Measurements from ENCODE around the gene HDLBP. TPM values are rescaled to one million over a fixed set of nuclear protein-coding genes. Genes with fewer than 3 reads are reported as not detected.

HDLBP gene
- total RNA-seq, 1 donor from 2014 or later, result 405 TPM

DNA sequence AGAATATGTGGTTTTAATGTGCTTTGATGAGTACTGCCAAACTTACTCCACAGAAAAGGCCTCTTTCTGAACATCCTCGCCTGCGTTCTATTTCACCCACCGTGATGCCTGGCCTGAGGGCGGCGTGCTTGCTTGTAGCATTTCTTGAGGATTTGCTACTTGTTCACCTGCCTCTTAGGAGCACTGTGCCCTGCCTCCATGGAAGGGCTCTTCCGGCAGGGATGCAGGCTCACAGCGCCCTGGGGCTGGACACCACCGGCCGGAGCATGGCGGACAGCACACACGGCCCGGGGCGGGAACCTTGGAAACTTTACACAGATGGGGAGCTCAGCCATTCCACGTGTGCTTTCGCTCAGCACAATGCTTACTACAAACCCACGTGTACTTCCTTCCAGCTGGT, 89.9 kb downstream of the HDLBP start:
- TF ChIP-seq, protein P1, sequence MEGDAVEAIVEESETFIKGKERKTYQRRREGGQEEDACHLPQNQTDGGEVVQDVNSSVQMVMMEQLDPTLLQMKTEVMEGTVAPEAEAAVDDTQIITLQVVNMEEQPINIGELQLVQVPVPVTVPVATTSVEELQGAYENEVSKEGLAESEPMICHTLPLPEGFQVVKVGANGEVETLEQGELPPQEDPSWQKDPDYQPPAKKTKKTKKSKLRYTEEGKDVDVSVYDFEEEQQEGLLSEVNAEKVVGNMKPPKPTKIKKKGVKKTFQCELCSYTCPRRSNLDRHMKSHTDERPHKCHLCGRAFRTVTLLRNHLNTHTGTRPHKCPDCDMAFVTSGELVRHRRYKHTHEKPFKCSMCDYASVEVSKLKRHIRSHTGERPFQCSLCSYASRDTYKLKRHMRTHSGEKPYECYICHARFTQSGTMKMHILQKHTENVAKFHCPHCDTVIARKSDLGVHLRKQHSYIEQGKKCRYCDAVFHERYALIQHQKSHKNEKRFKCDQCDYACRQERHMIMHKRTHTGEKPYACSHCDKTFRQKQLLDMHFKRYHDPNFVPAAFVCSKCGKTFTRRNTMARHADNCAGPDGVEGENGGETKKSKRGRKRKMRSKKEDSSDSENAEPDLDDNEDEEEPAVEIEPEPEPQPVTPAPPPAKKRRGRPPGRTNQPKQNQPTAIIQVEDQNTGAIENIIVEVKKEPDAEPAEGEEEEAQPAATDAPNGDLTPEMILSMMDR (IDR thresholded peaks at IDR 0.05; ENCODE audit: insufficient read depth, low read length, poor library complexity, severe bottlenecking), result no peak
- Histone ChIP-seq H3K27me3 (ENCODE audit: control insufficient read depth, insufficient read depth, low read length) (no peaks in the 10 kb centered on the region), H3K4me3 (ENCODE audit: low read depth, low read length) (no peak overlapping the region), H3K36me3 (ENCODE audit: control insufficient read depth, insufficient read depth, low read length) (peaks cover 2% of the 10 kb centered on the region)
- DNase-seq (ENCODE audit: low read depth), result no peak

DNA sequence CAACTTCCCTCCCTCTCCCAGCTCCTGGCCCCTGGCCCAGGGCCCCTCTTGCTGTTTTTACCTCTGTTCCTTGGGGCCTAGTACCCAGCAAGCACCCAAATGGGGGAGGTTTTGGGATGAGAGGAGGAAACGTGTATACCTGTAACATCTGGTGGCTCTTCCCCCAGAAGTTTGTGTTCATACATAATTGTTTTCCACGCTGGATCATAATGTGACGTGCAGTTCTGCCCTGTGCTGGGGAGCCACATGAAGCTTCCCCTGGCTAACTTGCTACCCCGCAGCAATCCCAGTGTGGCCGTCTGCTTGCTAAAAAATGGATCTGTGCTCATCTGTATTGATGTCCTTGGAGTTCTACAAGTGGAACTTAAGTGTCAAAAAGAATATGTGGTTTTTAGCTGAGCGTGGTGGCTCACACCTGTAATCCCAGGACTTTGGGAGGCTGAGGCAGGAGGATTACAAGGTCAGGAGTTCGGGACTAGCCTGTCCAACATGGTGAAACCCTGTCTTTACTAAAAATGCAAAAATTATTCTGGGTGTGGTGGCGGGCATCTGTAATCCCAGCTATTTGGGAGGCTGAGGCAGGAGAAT, 90.5 kb downstream of the HDLBP start:
- Histone ChIP-seq H3K4me3 (ENCODE audit: low read depth, low read length) (no peak overlapping the region), H3K27me3 (ENCODE audit: control insufficient read depth, insufficient read depth, low read length) (no peaks in the 10 kb centered on the region), H3K36me3 (ENCODE audit: control insufficient read depth, insufficient read depth, low read length) (peaks cover 2% of the 10 kb centered on the region)
- TF ChIP-seq, protein P1 (IDR thresholded peaks at IDR 0.05; ENCODE audit: insufficient read depth, low read length, poor library complexity, severe bottlenecking), result no peak
- no peak for DNase-seq (ENCODE audit: low read depth)

DNA sequence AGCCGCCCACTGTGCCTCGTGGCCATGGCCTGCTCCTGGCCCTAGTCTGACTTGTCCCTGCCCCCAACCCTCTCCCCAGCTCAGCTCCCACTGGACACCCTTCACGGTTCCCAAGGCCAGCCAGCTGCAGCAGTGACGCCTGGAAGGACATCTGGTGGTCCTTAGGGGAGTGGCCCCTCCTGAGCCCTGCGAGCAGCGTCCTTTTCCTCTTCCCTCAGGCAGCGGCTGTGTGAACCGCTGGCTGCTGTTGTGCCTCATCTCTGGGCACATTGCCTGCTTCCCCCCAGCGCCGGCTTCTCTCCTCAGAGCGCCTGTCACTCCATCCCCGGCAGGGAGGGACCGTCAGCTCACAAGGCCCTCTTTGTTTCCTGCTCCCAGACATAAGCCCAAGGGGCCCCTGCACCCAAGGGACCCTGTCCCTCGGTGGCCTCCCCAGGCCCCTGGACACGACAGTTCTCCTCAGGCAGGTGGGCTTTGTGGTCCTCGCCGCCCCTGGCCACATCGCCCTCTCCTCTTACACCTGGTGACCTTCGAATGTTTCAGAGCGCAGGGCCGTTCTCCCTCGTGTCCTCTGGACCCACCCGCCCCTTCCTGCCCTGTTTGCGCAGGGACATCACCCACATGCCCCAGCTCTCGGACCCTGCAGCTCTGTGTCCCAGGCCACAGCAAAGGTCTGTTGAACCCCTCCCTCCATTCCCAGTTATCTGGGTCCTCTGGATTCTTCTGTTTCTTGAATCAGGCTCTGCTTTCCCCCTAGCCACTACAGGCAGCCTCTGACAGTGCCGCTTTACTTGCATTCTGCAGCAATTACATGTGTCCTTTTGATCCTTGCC, 91.2 kb downstream of the HDLBP start:
- H3K36me3 ChIP-seq (ENCODE audit: control insufficient read depth, insufficient read depth, low read length), result peaks cover 2% of the 10 kb centered on the region
- H3K27me3 ChIP-seq (ENCODE audit: control insufficient read depth, insufficient read depth, low read length), result no peaks in the 10 kb centered on the region
- no peak overlapping the region for H3K4me3 ChIP-seq (ENCODE audit: low read depth, low read length)
- TF ChIP-seq, protein P1 (IDR thresholded peaks at IDR 0.05; ENCODE audit: insufficient read depth, low read length, poor library complexity, severe bottlenecking), result no peak
- no peak for DNase-seq (ENCODE audit: low read depth)

DNA sequence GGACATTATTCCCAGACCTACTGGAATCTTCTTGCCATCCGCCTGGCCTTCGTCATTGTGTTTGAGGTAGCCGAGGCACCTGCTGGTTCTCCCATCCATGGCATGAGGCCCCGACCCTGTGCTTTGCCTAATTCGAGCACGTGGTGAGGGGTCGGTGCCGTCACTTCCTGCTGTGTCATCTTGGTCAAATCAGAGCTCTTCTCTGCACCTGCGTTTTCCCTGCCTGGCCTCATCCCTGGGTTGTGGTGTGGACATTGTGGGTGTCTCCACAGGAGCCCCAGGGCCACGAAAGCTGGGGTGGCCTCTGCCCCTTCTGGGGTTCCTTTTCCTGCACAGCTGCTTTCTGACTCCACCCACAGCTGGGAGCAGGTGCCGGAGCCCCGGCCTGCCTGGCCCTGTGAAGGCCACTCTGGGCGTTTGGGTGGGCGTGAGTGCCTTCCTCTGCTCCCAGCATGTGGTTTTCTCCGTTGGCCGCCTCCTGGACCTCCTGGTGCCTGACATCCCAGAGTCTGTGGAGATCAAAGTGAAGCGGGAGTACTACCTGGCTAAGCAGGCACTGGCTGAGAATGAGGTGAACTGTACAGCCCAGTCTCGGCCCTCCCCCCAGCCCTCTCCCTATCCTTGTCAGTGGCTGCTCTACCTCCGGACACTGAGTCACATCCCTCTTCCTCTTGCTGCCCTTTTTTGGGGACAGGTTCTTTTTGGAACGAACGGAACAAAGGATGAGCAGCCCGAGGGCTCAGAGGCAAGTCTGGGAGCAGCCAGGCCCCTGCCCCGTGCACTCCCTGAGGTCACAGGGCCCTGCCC, 92.1 kb downstream of the HDLBP start:
- no peak overlapping the region for H3K4me3 ChIP-seq (ENCODE audit: low read depth, low read length)
- H3K27me3 ChIP-seq (ENCODE audit: control insufficient read depth, insufficient read depth, low read length), result no peaks in the 10 kb centered on the region
- no peak for DNase-seq (ENCODE audit: low read depth)
- TF ChIP-seq, protein P1 (IDR thresholded peaks at IDR 0.05; ENCODE audit: insufficient read depth, low read length, poor library complexity, severe bottlenecking), result no peak
- H3K36me3 ChIP-seq (ENCODE audit: control insufficient read depth, insufficient read depth, low read length), result no peaks in the 10 kb centered on the region

DNA sequence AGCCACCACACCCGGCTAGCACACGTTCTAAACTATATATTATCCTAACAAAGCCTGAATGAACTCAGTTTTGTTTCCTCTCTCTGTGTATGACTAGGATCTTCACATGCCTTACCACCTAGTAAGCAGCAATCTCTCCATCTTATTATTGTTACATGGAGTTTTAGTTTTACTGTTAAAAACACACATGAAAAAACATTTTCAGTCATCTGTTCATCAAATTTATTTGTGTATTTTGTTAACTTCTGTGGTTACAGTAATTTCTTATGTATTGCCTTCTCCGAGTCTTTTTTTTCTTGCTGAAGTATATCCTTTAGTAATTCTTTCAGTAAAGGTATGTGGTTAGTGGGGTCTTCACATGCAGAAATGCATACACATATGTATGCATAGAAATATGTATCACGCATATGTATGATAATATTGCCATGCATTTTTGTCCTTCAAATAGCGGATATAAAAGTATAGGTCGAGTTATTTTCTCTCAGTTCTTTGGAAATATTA, 95.6 kb downstream of the HDLBP start:
- Histone ChIP-seq H3K27me3 (ENCODE audit: control insufficient read depth, insufficient read depth, low read length) (peaks cover 2% of the 10 kb centered on the region), H3K4me3 (ENCODE audit: low read depth, low read length) (no peak overlapping the region), H3K36me3 (ENCODE audit: control insufficient read depth, insufficient read depth, low read length) (no peaks in the 10 kb centered on the region)
- DNase-seq (ENCODE audit: low read depth), result no peak
- TF ChIP-seq, protein P1 (IDR thresholded peaks at IDR 0.05; ENCODE audit: insufficient read depth, low read length, poor library complexity, severe bottlenecking), result no peak

Data from kidney epithelial cell (primary cell).